Measurements from ENCODE around the gene LRRC23.
"Not testable (repeated sequence)": the region's sequence is repeated elsewhere in the genome, so short reads cannot be mapped to it uniquely, and the experiment has no call there.

The LRRC23 gene

DNA sequence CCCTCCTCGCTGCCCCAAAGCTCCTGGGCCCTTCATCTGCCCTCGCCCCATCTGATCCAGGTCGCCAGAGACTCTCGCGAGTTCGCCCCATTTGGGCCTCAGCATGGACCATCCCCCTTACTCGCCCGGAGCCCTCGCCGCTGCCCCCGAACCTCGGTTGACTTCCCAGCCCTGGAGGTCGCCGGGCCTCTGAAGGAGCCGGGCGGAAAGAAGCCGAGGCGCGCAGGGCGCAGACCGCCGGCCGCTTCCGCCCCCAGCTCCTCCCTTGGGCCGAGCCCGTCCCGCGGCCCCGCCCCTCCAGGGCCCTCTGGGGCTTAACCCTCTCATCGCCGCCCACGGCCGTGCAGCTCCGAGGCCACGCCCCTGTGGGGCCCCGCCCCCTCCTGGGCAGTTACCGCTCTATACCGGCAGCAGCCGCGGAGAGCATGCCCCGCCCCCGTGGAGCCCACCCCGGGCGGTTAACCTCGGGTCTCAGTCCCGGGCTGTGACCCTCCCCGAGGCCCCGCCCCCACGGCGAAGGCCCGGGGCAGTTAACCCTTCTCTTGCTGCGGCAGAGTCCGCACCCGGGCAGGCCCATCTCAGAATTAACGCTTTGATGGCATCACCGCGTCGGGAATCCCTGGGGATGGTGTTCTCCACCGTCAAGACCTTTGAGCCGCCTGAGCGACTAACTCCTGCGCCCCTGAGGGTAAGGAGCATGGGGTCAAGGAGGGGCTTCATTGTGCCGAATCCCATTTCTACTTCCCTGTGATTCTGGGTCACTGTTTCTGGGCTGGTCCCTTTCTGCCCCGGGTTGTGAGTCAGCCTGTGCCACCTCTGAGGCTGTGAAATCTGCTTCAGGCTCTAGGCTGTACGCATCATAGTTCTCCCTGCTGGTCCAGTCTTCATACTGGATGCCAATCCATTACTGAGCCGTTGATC is 31.3 kb upstream of the LRRC23 start, which contains the start of gene SPSB2:
SPSB2 (minus strand) TSS at position 210 of the 921 bp plus-strand sequence. CDS start 402 bp downstream, outside the sequence.
- DNase-seq = peak; percentile 95

DNA sequence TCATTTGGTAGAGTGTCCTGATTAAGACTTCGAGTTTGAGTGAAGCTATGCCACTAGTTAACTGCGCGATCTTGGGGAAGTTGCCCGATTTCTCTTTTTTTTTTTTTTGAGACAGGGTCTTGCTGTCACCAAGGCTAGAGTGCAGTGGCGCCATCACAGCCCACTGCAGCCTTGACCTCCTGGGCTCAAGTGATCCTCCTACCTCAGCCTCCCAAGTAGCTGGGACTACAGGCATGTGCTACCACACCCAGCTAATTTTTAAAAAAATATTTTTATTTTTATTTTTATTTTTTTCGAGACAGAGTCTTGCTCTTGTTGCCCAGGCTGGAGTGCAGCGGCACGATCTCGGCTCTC is 30.6 kb upstream of the LRRC23 start:
- not testable (repeated sequence) for DNase-seq

DNA sequence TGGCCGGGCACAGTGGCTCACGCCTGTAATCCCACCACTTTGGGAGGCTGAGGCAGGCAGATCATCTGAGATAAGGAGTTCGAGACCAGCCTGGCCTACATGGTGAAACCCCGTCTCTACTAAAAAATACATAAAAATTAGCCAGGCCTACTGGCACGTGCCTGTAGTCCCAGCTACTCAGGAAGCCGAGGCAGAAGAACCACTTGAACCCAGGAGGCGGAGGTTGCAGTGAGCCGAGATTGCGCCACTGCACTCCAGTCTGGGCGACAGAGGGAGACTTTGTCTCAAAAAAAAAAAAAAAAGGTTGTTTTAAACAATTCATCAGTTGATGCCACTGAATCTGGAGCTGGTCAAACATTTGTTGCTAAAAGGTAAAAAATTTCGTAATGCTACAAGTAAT is 24.8 kb upstream of the LRRC23 start:
- not testable (repeated sequence) for DNase-seq

DNA sequence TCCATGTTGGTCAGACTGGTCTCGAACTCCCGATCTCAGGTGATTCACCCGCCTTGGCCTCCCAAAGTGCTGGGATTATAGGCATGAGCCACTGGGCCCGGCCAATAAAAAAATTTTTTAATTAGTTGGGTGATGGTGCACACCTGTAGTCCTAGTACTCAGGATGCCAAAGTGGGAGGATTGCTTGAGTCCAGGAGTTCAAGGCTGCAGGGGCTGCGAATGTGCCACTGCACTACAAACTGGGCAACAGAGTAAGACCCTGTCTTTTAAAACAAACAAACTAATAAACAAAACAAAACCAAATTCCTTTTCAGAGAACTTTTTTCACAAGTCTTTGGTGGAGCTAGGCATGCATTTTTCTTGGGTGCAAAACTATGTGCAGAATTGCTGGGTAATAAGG is 21.4 kb upstream of the LRRC23 start:
- no peak for DNase-seq

DNA sequence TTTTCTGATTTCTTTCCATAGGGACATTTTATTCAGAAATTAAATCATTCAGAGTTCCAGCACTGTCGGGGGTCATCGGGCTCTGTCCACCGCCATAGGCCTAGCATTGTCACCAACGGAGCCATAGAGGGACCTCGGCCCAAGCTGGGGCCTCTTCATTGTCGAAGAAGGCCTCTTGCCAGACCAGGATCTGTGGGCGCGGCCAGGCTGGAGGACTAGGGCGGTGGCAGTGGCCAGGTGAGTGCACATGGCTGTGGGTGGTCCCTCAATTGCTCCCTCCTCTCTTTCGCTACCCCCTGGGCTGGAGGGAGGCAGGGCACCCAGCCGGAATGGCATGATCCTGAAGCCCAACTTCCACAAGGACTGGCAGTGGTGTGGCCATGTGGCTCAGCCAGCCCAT is 20.9 kb upstream of the LRRC23 start:
- no peak for DNase-seq

GRCh38 chr12:6884539-6884938 is 20.1 kb upstream of the LRRC23 start:
- no peak for DNase-seq

- DNase-seq = not testable (repeated sequence)
Observed at GRCh38 chr12:6886206-6886999, 18.2 kb upstream of the LRRC23 start.

DNA sequence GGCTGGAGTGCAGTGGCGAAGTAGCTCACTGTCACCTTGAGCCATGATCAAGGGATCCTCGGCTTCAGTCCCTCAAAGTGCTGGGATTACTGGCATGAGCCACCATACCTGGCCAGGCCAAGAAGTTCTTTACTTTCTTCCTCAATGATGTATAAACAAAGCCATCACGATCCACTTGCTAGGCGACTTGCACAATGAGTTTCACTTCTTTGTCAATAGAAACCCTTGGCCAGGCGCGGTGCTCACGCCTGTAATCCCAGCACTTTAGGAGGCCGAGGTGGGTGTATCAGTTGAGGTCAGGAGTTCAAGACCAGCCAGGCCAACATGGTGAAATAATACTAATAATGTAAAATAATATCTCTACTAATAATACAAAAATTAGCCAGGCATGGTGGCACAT is 17.2 kb upstream of the LRRC23 start:
- DNase-seq = no peak

GRCh38 chr12:6888360-6888759 is 16.3 kb upstream of the LRRC23 start:
- DNase-seq = no peak

GRCh38 chr12:6888794-6889193 is 15.8 kb upstream of the LRRC23 start:
- not testable (repeated sequence) for DNase-seq

GRCh38 chr12:6889775-6890573 is 14.6 kb upstream of the LRRC23 start:
- not testable (repeated sequence) for DNase-seq

GRCh38 chr12:6890789-6891645 is 13.6 kb upstream of the LRRC23 start:
- DNase-seq = peak; percentile 96

- no peak for DNase-seq
Observed at GRCh38 chr12:6891646-6892001, 13.0 kb upstream of the LRRC23 start.

DNA sequence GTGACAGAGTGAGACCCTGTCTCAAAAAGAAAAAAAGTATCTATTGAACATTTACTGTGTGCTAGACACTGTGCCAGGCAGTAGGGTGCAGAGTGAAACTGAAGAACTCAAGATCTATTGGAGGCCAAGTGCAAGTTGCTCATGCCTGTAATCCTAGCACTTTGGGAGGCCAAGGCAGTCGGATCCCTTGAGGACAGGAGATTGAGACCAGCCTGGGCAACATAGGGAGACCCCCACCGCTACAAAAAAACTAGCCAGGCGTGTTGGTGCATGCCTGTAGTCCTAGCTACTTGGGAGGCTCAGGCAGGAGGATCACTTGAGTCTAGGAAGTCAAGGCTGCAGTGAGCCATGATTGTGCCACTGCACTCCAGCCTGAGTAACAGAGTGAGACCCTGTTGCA is 11.9 kb upstream of the LRRC23 start:
- DNase-seq = not testable (repeated sequence)

GRCh38 chr12:6894321-6894720 is 10.3 kb upstream of the LRRC23 start:
- no peak for DNase-seq

GRCh38 chr12:6896846-6897435 is 7.7 kb upstream of the LRRC23 start:
- DNase-seq = no peak

DNA sequence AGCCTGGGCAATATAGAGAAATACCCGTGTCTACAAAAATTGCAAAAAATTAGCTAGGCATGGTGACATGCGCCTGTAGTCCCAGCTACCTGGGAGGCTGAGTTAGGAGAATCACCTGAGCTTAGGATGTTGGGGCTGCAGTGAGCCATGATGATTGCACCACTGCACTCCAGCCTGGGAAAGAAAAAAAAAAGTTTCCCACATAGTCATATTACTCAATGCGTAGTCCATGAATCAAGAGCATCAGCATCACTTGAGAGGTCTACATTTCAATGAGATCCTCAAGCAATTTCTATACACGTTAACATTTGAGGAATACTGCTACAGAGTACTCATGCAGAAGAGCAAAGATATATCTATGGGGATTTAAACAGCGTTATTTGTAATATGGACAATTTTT is 5.2 kb upstream of the LRRC23 start:
- DNase-seq = no peak

GRCh38 chr12:6899837-6900519 is 4.6 kb upstream of the LRRC23 start:
- no peak for DNase-seq

DNA sequence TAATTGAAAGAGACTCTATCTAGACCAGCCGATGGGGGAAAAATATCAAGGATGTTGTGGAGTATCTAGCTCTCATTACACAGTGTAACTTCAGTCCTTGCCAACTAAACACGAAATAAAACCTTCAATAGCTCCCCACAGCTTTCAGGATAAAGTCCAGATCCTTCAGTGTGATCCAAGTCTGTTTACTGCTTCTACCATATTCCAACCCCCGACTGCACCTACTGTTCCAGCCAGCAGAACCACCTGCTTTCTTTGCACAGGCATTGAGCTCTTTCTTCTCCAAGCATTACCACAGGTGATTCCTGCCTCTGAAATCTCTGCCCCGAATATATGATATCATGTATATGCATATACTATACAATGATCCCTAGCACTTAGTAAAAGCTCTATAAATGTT is 2.2 kb upstream of the LRRC23 start:
- no peak for DNase-seq

- DNase-seq = no peak
Observed at GRCh38 chr12:6903722-6904121, 900 bp upstream of the LRRC23 start.

GRCh38 chr12:6905414-6906040 is 905 bp downstream of the LRRC23 start:
- DNase-seq = no peak

All from NCI-H1436 (cell line).